GM10248 (cell line): ENCODE results near the gene ZC3H4.
"Not testable (repeated sequence)": the region's sequence is repeated elsewhere in the genome, so short reads cannot be mapped to it uniquely, and the experiment has no call there.

Experiments used
- CTCF ChIA-PET: fragments of 300-600 bp; sonication (Branson Sonifier 250); formaldehyde crosslinking; extraction: SDS; loops from one replicate; lab custom pipeline; 2021; ENCODE audit warnings: antibody characterized with exemption; lab: Yijun Ruan, JAX
- POLR2A ChIA-PET: fragments of 350-650 bp; sonication (Branson Sonifier 250); formaldehyde crosslinking; extraction: SDS; loops from one replicate; lab custom pipeline; 2020; ENCODE audit warnings: antibody characterized with exemption; lab: Yijun Ruan, JAX
- DNase-seq: peaks from one replicate; pipeline ENCODE4 v3.0.0; 2012; ENCODE audit errors: extremely low spot score
- CTCF ChIP-seq: IDR thresholded peaks from 2 replicates; pipeline ENCODE4 v1.5.1; 2012; ENCODE audit warnings: mild to moderate bottlenecking, low read depth; ENCODE audit errors: extremely low read depth, missing control alignments, control extremely low read depth

The ZC3H4 gene

GRCh38 chr19:47146920-47147319 is 33.3 kb upstream of the ZC3H4 start:
- no peak for DNase-seq
- POLR2A ChIA-PET = interaction anchor here (0.6 kb wide), 1 partner anchor 33 kb away, joined by 4 read pairs; no protein-coding TSS in a partner anchor
- CTCF ChIA-PET = interaction anchor here (1.3 to 8.4 kb wide), 4 partner anchors 15 to 134 kb away, joined by 3 to 194 read pairs (median 20); no protein-coding TSS in a partner anchor
- TF ChIP-seq CTCF = no peak

- TF ChIP-seq CTCF = no peak
- CTCF ChIA-PET = interaction anchor here (0.7 to 8.4 kb wide), 7 partner anchors 13 to 513 kb away, joined by 3 to 194 read pairs (median 7); no protein-coding TSS in a partner anchor
- POLR2A ChIA-PET = no interaction called here
- no peak for DNase-seq
These were observed 32.3 kb upstream of the ZC3H4 start for GRCh38 chr19:47145639-47146486.

DNA sequence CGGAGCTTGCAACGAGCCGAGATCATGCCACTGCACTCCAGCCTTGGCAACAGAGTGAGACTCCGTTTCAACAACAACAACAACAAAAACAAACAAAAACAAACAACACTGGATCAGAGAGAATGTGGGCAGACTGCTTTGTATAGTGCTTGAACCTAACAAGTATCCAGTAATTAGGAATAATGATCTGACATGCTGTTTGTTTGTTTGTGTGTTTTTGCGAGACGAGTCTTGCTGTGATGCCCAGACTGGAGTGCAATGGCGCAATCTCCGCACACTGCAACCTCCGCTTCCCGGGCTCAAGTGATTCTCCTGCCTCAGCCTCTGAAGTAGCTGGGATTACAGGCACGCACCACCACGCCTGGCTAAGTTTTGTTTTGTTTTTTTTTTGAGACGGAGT is 31.1 kb upstream of the ZC3H4 start:
- POLR2A ChIA-PET = no interaction called here
- TF ChIP-seq CTCF = no peak
- DNase-seq = no peak
- CTCF ChIA-PET = interaction anchor here (1.0 to 8.4 kb wide), 7 partner anchors 14 to 140 kb away, joined by 3 to 194 read pairs (median 6); no protein-coding TSS in a partner anchor

DNA sequence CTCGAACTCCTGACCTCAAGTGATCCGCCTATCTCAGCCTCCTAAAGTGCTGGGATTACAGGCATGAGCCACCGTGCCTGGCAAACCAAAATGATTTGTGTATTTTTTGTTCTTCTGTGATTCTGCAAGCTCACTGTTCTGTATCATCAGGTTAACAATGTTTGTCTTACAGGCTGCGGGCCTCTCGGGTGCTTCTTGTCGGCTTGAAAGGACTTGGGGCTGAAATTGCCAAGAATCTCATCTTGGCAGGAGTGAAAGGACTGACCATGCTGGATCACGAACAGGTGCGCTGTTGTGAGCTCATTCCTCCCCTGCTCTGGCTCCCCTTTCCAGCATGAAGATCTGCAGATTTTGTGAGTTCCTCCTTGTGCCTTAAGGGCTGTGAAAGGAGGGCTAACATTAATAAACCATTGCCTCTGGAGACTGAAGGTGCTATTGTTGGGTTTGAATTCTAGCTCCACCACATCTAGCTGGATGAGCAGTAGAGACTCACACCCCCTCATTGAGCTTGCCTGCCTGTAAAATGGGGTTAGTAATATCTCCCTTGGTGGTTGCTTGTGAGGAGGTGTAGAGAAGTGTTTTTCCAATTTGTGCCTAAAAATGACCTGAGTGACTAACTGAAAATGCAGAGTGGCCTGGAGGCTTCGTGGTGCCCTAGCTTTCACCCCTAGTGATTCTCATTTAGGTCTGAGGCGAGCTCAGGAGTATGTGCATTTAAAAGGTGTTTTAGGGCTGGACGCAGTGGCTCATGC is 29.9 kb upstream of the ZC3H4 start:
- TF ChIP-seq CTCF = no peak
- ChIA-PET POLR2A (interaction anchor here (0.5 to 1.1 kb wide), 2 partner anchors 29 to 83 kb away, joined by 4 to 7 read pairs; no protein-coding TSS in a partner anchor), CTCF (interaction anchor here (1.0 to 8.4 kb wide), 6 partner anchors 42 to 131 kb away, joined by 3 to 194 read pairs (median 6); no protein-coding TSS in a partner anchor)
- DNase-seq = no peak

- no peak for TF ChIP-seq CTCF
- no peak for DNase-seq
- ChIA-PET POLR2A (interaction anchor here (0.5 to 1.1 kb wide), 2 partner anchors 30 to 84 kb away, joined by 4 to 7 read pairs; no protein-coding TSS in a partner anchor), CTCF (interaction anchor here (2.1 to 8.4 kb wide), 3 partner anchors 63 to 130 kb away, joined by 6 to 194 read pairs (median 7); no protein-coding TSS in a partner anchor)
These were observed 29.2 kb upstream of the ZC3H4 start for GRCh38 chr19:47142779-47143178.

- no peak for DNase-seq
- ChIA-PET CTCF (interaction anchor here (1.2 to 2.2 kb wide), 3 partner anchors 9 to 103 kb away, joined by 4 to 8 read pairs (median 5); partner anchors contain the start of gene SAE1), POLR2A (interaction anchor here (0.6 kb wide), 1 partner anchor 281 kb away, joined by 5 read pairs; the partner anchor contains the start of gene ARHGAP35)
- TF ChIP-seq CTCF = no peak
These were observed 28.1 kb upstream of the ZC3H4 start for GRCh38 chr19:47141695-47142094.

DNA sequence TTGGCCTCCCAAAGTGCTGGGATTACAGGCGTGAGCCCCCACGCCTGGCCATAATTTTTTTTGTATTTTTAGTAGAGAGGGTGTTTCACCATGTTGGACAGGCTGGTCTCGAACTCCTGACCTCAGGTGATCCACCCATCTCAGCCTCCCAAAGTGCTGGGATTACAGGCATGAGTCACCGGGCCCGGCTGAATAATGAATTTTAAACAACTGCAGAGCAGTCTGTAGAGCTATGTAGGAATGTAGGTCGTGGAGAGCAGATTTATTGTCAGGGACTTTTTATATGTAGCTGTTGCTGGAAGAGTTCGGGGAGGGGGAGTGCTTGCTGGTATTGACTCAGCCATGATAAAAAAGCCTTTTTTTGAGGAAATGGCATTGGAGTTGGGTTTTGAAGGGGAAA is 27.7 kb upstream of the ZC3H4 start:
- POLR2A ChIA-PET = interaction anchor here (0.6 kb wide), 1 partner anchor 109 kb away, joined by 3 read pairs; no protein-coding TSS in a partner anchor
- not testable (repeated sequence) for DNase-seq
- CTCF ChIA-PET = interaction anchor here (1.2 to 2.2 kb wide), 4 partner anchors 9 to 103 kb away, joined by 4 to 8 read pairs (median 4); partner anchors contain the start of gene SAE1
